Fibroblast of villous mesenchyme (primary cell): ENCODE results near the gene IL23R. TPM values are rescaled to one million over a fixed set of nuclear protein-coding genes. Genes with fewer than 3 reads are reported as not detected.

Experiments used
- DNase-seq: peaks from one replicate; pipeline ENCODE4 v3.0.0-alpha.2; 2010; ENCODE audit warnings: low read depth
- H3K4me3 ChIP-seq: 2 replicates; pipeline ENCODE4 v1.5.1; 2011; ENCODE audit warnings: low read depth, mild to moderate bottlenecking, low read length
- CTCF ChIP-seq: IDR thresholded peaks from 2 replicates; pipeline ENCODE4 v1.5.1; 2012; ENCODE audit warnings: low read depth, mild to moderate bottlenecking, low read length; ENCODE audit not compliant: insufficient read depth
- total RNA-seq: library from RNA; depleted of rRNA; stranded (reverse); fragments of >200 nt; gene quantifications from 2 replicates; pipeline ENCODE4 v1.2.3, GENCODE V29; 2012

IL23R gene
- total RNA-seq, 1 donor = not detected

DNA sequence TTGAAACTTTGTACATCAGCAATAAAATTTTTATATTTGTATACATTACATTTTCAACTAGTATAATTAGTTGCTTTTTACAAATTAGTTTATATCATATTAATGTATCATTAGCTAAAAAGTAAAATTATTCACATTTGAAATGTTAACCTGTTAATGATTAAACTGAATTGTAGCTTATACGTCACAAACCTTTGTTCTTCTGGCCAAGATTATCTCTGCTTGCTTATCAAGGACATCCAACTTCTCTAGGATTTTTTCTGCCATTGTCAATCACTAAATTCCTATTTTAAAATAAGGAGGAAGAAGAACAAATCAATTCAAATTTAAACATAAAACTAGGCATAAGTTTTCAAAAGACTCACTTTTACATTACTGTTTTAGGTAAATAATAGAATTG is 39.3 kb upstream of the IL23R start:
- H3K4me3 ChIP-seq = no peak overlapping the region
- no peak for TF ChIP-seq CTCF
- no peak for DNase-seq

DNA sequence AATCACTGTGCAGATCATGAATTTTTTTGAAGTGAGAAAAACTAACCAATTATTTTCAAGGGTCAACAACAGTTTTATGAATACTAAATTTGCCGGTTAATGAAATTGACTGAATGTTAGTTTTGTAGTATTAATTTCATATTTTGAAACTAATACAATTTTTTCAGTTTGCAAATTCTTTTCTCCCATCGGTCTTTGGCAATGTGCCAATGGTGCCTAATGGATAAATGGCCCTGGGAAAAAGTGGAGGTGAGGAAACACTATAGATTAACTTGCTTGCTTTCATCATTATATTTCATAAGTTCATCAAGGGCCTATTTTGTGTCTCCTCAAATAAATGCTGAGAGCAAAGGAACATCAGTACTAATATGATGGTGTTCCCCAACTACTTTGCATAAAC is 35.6 kb upstream of the IL23R start:
- TF ChIP-seq CTCF = no peak
- H3K4me3 ChIP-seq = no peak overlapping the region
- DNase-seq = no peak

DNA sequence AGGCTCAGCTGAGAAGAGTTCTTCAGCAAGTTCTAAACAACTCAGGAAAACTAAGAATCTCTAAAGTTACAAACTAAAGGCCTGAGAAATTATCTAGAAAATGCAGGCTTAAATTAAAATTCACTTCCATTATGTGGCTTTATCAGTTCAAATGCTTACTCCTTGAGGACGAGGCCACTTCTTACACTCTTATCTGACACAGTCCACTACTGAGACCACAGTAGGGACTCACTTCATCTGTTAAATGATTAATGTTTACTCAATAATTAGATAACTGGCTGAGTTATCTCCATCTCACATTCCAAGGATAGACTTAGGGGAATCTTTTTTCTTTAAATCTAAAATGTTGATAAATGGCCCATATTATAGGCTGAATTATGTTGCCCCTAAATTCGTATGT is 33.1 kb upstream of the IL23R start:
- TF ChIP-seq CTCF = no peak

DNA sequence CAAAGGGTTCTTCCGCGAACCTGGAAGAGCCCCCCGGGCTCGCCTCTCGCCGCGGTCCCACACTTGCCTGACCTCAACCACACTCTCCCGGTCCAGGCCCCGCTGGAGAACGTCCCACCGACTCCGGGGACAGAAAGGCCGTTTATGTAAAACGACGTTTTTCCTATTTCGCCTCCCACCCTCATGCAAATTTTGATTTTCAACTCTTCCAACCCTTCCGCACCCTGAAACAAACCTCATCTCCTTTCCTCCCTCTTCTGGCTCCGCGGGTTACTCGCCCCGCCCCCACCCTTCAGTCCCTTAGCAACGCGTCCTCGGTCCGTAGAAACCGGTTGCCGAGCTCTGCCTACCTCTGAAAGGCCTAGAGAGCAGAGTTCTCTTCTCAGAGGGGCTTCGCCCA is 31.6 kb upstream of the IL23R start, which contains the start of gene C1orf141:
TSS of gene C1orf141 (minus strand) at position 276 of the 400 bp plus-strand sequence. CDS start 7,730 bp downstream, outside the sequence.
- peak within 1 kb of the TSS; percentile 35 for H3K4me3 ChIP-seq
- no peak for TF ChIP-seq CTCF
- peak; percentile 21 for DNase-seq

More for the DNA sequence above, 33.1 kb upstream of the IL23R start:
- no peak overlapping the region for H3K4me3 ChIP-seq
- DNase-seq = no peak

DNA sequence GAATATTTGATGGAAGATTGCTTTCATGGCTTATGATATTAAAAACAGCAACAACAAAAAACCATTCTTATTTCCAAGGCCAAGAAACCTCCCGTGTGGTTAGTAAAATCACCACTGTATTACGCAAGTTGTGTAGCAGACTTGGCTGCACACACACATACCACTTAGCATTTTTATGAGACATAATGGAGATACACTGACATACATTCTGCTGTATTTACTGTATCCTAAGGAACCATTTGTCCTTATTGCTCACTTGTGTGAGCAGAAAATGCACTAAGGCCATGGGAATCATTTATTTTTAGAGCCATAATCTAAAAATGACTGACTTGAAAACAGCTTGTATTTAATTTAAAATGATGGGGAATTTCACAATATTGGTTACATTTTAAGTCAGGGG is 30.9 kb upstream of the IL23R start:
- H3K4me3 ChIP-seq = no peak overlapping the region
- DNase-seq = peak; percentile 94
- TF ChIP-seq CTCF = no peak

- DNase-seq = no peak
- no peak for TF ChIP-seq CTCF
- no peak overlapping the region for H3K4me3 ChIP-seq
Observed at GRCh38 chr1:67137307-67137753, 28.9 kb upstream of the IL23R start.

- TF ChIP-seq CTCF = no peak
- H3K4me3 ChIP-seq = no peak overlapping the region
- no peak for DNase-seq
Observed at GRCh38 chr1:67138813-67139499, 27.3 kb upstream of the IL23R start.
